Endothelial cell of umbilical vein (primary cell): ENCODE data around the gene CGNL1. TPM values are rescaled to one million over a fixed set of nuclear protein-coding genes. Genes with fewer than 3 reads are reported as not detected.

Experiments used
- BruUV-seq: library from RNA; stranded (reverse); fragments of 400-500 nt; replicated peaks from 2 replicates; lab custom pipeline; 2021; lab: Mats Ljungman, UMichigan
- CTCF ChIA-PET: fragments of 300-600, 350-600 bp; sonication (Branson Sonifier 250); formaldehyde crosslinking; loops from one replicate; lab custom pipeline; 2021; ENCODE audit warnings: antibody characterized with exemption, inconsistent platforms; lab: Charles Lee
- POLR2A ChIA-PET: fragments of 300-600, 350-600 bp; sonication (Branson Sonifier 250); formaldehyde crosslinking; loops from one replicate; lab custom pipeline; 2021; ENCODE audit warnings: antibody characterized with exemption, inconsistent platforms; lab: Charles Lee
- DNase-seq: peaks from one replicate; pipeline ENCODE4 v3.0.0-alpha.2; 2011; ENCODE audit warnings: low read depth, low spot score
- FAIRE-seq: peaks from 2 replicates; lab custom pipeline; 2011; peaks lifted over from hg19 to GRCh38; lab: Jason Lieb, UNC
- H2AFZ ChIP-seq: 2 replicates; pipeline ENCODE4 v1.6.0; 2012; ENCODE audit warnings: low read depth, low read length, control low read depth, inconsistent platforms
- H3K27ac ChIP-seq: 2 replicates; pipeline ENCODE4 v1.5.1; 2011; ENCODE audit warnings: low read depth, mild to moderate bottlenecking, control low read depth, low read length, moderate library complexity; ENCODE audit not compliant: insufficient read depth
- H3K27me3 ChIP-seq, 2 experiments: 2 replicates each; pipeline versions ENCODE4 v1.6.0 to v1.6.1; 2011; ENCODE audit warnings: low read length in 2 of 2, mixed read lengths in 1 of 2; ENCODE audit not compliant: control insufficient read depth in 2 of 2, insufficient read depth in 2 of 2
- H3K36me3 ChIP-seq, 2 experiments: 2 replicates in 1 of 2; 3 replicates in 1 of 2; pipeline ENCODE4 v1.5.1; 2011; ENCODE audit warnings: low read length in 2 of 2, mild to moderate bottlenecking in 1 of 2, moderate library complexity in 1 of 2; ENCODE audit not compliant: control insufficient read depth in 2 of 2, insufficient read depth in 2 of 2; ENCODE audit errors: extremely low read depth in 1 of 2
- H3K4me1 ChIP-seq: 3 replicates; pipeline ENCODE4 v1.5.1; 2011; ENCODE audit warnings: mild to moderate bottlenecking, low read length; ENCODE audit not compliant: control insufficient read depth, insufficient read depth; ENCODE audit errors: extremely low read depth
- H3K4me2 ChIP-seq: 2 replicates; pipeline ENCODE4 v1.6.1; 2011; ENCODE audit warnings: low read length, control low read depth, mixed read lengths; ENCODE audit not compliant: insufficient read depth
- H3K4me3 ChIP-seq, 3 experiments: fragments of 200-600 bp in 1 of 3; sonication (generic), shearing (Covaris generic) in 1 of 3; replicated peaks in 1 of 3; 2 replicates each; pipeline ENCODE4 v1.5.1; 2011 to 2016; ENCODE audit warnings: control low read depth in 3 of 3, low read length in 3 of 3, mild to moderate bottlenecking in 2 of 3, inconsistent platforms in 1 of 3, low read depth in 1 of 3, moderate library complexity in 1 of 3; ENCODE audit not compliant: insufficient read depth in 1 of 3
- H3K79me2 ChIP-seq: 2 replicates; pipeline ENCODE4 v1.6.0; 2012; ENCODE audit warnings: low read length, inconsistent platforms; ENCODE audit not compliant: control insufficient read depth, insufficient read depth
- H3K9ac ChIP-seq: replicated peaks from 2 replicates; pipeline ENCODE3; 2011; ENCODE audit warnings: low read length, control low read depth; ENCODE audit not compliant: insufficient read depth; ENCODE audit errors: extremely low read depth
- H3K9me1 ChIP-seq: replicated peaks from 3 replicates; pipeline ENCODE4 v1.6.0; 2011; ENCODE audit warnings: mild to moderate bottlenecking, low read length; ENCODE audit not compliant: control insufficient read depth, insufficient read depth; ENCODE audit errors: extremely low read depth
- H3K9me3 ChIP-seq: replicated peaks from 2 replicates; pipeline ENCODE4 v1.5.1; 2012; ENCODE audit warnings: low read length, inconsistent platforms; ENCODE audit not compliant: control insufficient read depth, insufficient read depth
- H4K20me1 ChIP-seq: replicated peaks from 2 replicates; pipeline ENCODE3; 2011; ENCODE audit warnings: mild to moderate bottlenecking, low read length; ENCODE audit not compliant: control insufficient read depth, insufficient read depth; ENCODE audit errors: extremely low read depth
- EZH2 ChIP-seq: IDR thresholded peaks from 2 replicates; pipeline ENCODE4 v1.6.1; 2012; ENCODE audit warnings: borderline replicate concordance, low read depth, mild to moderate bottlenecking, moderate library complexity, low read length, inconsistent platforms; ENCODE audit not compliant: severe bottlenecking
- FOS ChIP-seq: IDR thresholded peaks from 2 replicates; pipeline ENCODE4 v1.6.1; 2011; ENCODE audit warnings: mild to moderate bottlenecking, low read length, moderate library complexity, borderline replicate concordance; ENCODE audit not compliant: insufficient read depth
- GATA2 ChIP-seq: IDR thresholded peaks from 2 replicates; pipeline ENCODE4 v1.7.0; 2011; ENCODE audit warnings: low read depth, mild to moderate bottlenecking, moderate library complexity, mixed read lengths, low read length; ENCODE audit not compliant: insufficient read length, insufficient read depth
- JUN ChIP-seq: IDR thresholded peaks from 2 replicates; pipeline ENCODE4 v1.6.1; 2011; ENCODE audit warnings: borderline replicate concordance, low read depth; ENCODE audit not compliant: insufficient read length, insufficient read depth
- MYC ChIP-seq: IDR thresholded peaks from one replicate; pipeline ENCODE4 v1.6.1; 2011; ENCODE audit warnings: mild to moderate bottlenecking, low read depth, low read length
- POLR2A ChIP-seq: IDR thresholded peaks from 2 replicates; pipeline ENCODE4 v1.6.1; 2012; ENCODE audit warnings: low read depth, mild to moderate bottlenecking, control low read depth, low read length
- POLR2AphosphoS5 ChIP-seq: IDR thresholded peaks from 2 replicates; pipeline ENCODE4 v1.6.1; 2012; ENCODE audit warnings: low read depth, mild to moderate bottlenecking, control low read depth, low read length, moderate library complexity; ENCODE audit not compliant: insufficient read depth
- dilution Hi-C: fragments of 300-500 bp; cut with MboI; formaldehyde crosslinking; loops from one replicate; pipeline ENCODE4 v1.15.0; 2019; ENCODE audit warnings: low sequenced_read_pairs; ENCODE audit not compliant: extremely low pct_ligation_motif_present
- intact Hi-C: fragments of 100-400 bp; cut with micrococcal nuclease; formaldehyde crosslinking; loops from one replicate; pipeline ENCODE4 v1.10.0; 2022
- polyA plus RNA-seq, 4 experiments: library from polyadenylated mRNA; depleted of rRNA in 3 of 4; stranded (reverse) in 3 of 4; unstranded in 1 of 4; fragments of >200 nt; gene quantifications; 2 replicates each; pipeline versions ENCODE4 v1.2.1 to v1.2.3, GENCODE V29; 2011 to 2012; ENCODE audit warnings: missing spikeins in 1 of 4
- total RNA-seq: library from RNA; stranded (reverse); gene quantifications from 2 replicates; pipeline ENCODE4 v1.2.3, GENCODE V29; 2021
- TF ChIP-seq, protein P1 (sequence below), 2 donors: IDR thresholded peaks; 1 replicate in 1 of 2; 2 replicates in 1 of 2; pipeline ENCODE4 v1.5.1; 2011; ENCODE audit warnings: low read length in 2 of 2, mild to moderate bottlenecking in 2 of 2, moderate library complexity in 2 of 2, control low read depth in 1 of 2, inconsistent platforms in 1 of 2, low read depth in 1 of 2; ENCODE audit not compliant: insufficient read depth in 1 of 2; ENCODE audit errors: extremely low read depth in 1 of 2
- TF ChIP-seq, protein P2 (sequence below): IDR thresholded peaks from 2 replicates; pipeline ENCODE4 v1.6.1; 2011; ENCODE audit not compliant: insufficient read depth, insufficient read length

CGNL1 gene
- total and polyA plus RNA-seq, 2 donors (not counting 3 experiments of a cell fraction or from before 2014, with no cell fraction given) = 6.9 to 27.1 TPM

DNA sequence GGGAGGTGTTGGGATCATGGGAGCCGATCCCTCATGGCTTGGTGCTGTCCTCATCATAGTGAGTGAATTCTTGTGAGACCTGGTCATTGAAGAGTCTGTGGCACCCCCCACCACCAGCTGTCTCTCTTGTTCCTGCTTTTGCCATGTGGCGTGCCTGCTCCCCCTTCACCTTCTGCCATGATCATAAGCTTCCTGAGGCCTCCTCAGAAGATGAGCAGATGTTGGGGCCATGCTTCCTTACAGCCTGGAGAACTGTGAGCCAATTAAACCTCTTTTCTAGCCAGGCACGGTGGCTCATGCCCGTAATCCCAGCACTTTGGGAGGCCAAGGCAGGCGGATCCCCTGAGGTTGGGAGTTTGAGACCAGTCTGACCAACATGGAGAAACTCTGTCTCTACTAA is 37.0 kb upstream of the CGNL1 start:
- dilution Hi-C loops = loop anchor here (25.0 kb wide), 1 partner anchor 198 kb away; no protein-coding TSS in a partner anchor
- intact Hi-C loops = loop anchor here (5.0 to 10.0 kb wide), 2 partner anchors 422 to 525 kb away; partner anchors contain the start of gene TCF12
- Histone ChIP-seq H3K4me1 (peaks cover 53% of the 10 kb centered on the region), H3K79me2 (no peaks in the 10 kb centered on the region), H3K9ac (no peak overlapping the region), H3K27ac (peak overlapping the region; percentile 88), H3K4me3 (no peak overlapping the region), H3K36me3 (no peaks in the 10 kb centered on the region), H4K20me1 (no peaks in the 10 kb centered on the region), H3K27me3 (no peaks in the 10 kb centered on the region), H3K9me3 (no peaks in the 10 kb centered on the region), H2AFZ (no peak overlapping the region), H3K4me2 (no peak overlapping the region), H3K9me1 (no peaks in the 10 kb centered on the region)
- DNase-seq (no peak), FAIRE-seq (no peak)
- TF ChIP-seq POLR2AphosphoS5 = no peak
- TF ChIP-seq JUN = no peak
- no peak for TF ChIP-seq MYC
- TF ChIP-seq, protein P1, sequence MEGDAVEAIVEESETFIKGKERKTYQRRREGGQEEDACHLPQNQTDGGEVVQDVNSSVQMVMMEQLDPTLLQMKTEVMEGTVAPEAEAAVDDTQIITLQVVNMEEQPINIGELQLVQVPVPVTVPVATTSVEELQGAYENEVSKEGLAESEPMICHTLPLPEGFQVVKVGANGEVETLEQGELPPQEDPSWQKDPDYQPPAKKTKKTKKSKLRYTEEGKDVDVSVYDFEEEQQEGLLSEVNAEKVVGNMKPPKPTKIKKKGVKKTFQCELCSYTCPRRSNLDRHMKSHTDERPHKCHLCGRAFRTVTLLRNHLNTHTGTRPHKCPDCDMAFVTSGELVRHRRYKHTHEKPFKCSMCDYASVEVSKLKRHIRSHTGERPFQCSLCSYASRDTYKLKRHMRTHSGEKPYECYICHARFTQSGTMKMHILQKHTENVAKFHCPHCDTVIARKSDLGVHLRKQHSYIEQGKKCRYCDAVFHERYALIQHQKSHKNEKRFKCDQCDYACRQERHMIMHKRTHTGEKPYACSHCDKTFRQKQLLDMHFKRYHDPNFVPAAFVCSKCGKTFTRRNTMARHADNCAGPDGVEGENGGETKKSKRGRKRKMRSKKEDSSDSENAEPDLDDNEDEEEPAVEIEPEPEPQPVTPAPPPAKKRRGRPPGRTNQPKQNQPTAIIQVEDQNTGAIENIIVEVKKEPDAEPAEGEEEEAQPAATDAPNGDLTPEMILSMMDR (IDR thresholded peaks at IDR 0.05; ENCODE audit: extremely low read depth in 1 of 2, insufficient read depth in 1 of 2, low read depth in 1 of 2, low read length in 2 of 2) = no peak
- no peak for TF ChIP-seq GATA2
- TF ChIP-seq FOS = no peak
- no peak for TF ChIP-seq EZH2
- TF ChIP-seq, protein P2, sequence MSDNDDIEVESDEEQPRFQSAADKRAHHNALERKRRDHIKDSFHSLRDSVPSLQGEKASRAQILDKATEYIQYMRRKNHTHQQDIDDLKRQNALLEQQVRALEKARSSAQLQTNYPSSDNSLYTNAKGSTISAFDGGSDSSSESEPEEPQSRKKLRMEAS = no peak
- TF ChIP-seq POLR2A = no peak
- ChIA-PET CTCF (interaction anchor here (0.9 to 13.5 kb wide), 6 partner anchors 10 to 732 kb away, joined by 3 to 680 read pairs (median 16); no protein-coding TSS in a partner anchor), POLR2A (interaction anchor here (0.6 kb wide), 1 partner anchor 482 kb away, joined by 3 read pairs; no protein-coding TSS in a partner anchor)
- no TSS peak for BruUV-seq
